Right ventricle myocardium superior (tissue), 1 donor: ENCODE measurements around the gene PRR7. TPM values are rescaled to one million over a fixed set of nuclear protein-coding genes. Genes with fewer than 3 reads are reported as not detected.

Experiments used
- ATAC-seq: fragments of 200-7000 bp; cut with Tn5 transposase; one replicate; pipeline ENCODE4 v1.9.1; 2020; ENCODE audit warnings: mild to moderate bottlenecking; ENCODE audit not compliant: poor library complexity
- DNase-seq: peaks from one replicate; pipeline ENCODE4 v3.0.0-alpha.2; 2020
- intact Hi-C: fragments of 100-400 bp; cut with DNase I; formaldehyde crosslinking; loops from one replicate; pipeline ENCODE4 v1.11.2; 2022
- total RNA-seq: library from RNA; stranded (reverse); fragmentation: NEBNext Ultra II Directional; extraction: Animal tissue kit (Norgen Biotek cat#: 25700); gene quantifications from one replicate; pipeline ENCODE4 v1.2.1, GENCODE V29; 2021
- donor health status: DM: no; HTN: yes; CAD: no; lungs with severe emphysema.

PRR7 gene
- total RNA-seq, 1 donor from 2014 or later, result 0.59 TPM

DNA sequence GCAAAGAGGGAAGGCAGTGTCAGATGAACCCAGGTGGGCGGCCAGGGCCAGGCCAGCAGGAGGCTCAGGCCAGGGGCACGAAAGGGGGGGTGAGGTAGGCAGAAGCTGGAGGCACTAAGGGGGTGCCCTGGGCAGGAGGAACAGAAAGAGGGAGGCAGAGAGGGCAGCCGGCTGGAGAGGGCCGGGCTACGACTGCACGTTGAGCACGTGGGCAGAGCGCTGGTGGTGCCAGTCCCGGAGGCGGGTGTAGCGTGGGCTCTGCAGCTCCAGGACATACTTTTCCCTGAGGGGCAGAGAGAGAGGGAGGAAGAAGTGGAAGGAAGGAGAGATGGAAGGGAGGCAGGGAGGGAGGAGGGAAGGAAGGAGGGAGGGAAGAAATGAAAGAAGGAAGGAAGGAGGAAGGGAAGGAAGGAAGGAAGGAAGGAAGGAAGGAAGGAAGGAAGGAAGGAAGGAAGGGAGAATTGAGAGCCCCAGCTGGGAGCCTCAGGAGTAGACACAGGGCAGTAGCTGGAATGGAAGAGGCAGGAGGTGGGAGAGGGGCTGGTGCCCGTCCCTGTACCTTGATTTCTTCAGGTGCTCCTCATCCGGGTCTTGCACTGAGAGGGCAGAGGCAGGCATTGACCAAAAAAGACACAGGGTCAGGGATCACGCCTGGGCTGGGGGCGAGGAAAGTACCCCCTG, 43.8 kb downstream of the PRR7 start:
- no peak for ATAC-seq
- no peak for DNase-seq
- intact Hi-C loops, result no loop called here

DNA sequence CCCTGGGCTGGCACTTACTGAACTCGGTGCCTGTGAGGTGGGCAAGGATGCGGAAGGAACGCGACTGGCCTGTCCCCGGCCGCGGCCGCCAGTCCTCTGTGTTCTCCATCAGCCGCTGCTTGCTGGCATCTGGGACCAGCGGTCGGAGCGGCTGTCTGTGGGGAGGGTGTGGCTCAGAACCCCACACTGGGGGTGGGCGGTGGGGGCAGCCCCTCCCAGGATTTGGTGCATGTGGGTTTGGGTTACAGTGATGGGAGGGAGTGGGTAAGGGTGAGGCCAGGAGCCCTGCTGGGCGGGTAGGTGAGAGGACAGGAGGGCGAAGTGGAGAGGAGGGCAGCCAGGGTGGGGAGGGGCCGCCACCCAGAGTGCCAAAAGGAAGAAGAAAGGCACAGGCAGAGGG, 44.4 kb downstream of the PRR7 start:
- DNase-seq (no peak), ATAC-seq (no peak)
- intact Hi-C loops, result no loop called here

GRCh38 chr5:177491429-177491945, 44.9 kb downstream of the PRR7 start:
- peak; percentile 60 for DNase-seq
- intact Hi-C loops, result no loop called here

DNA sequence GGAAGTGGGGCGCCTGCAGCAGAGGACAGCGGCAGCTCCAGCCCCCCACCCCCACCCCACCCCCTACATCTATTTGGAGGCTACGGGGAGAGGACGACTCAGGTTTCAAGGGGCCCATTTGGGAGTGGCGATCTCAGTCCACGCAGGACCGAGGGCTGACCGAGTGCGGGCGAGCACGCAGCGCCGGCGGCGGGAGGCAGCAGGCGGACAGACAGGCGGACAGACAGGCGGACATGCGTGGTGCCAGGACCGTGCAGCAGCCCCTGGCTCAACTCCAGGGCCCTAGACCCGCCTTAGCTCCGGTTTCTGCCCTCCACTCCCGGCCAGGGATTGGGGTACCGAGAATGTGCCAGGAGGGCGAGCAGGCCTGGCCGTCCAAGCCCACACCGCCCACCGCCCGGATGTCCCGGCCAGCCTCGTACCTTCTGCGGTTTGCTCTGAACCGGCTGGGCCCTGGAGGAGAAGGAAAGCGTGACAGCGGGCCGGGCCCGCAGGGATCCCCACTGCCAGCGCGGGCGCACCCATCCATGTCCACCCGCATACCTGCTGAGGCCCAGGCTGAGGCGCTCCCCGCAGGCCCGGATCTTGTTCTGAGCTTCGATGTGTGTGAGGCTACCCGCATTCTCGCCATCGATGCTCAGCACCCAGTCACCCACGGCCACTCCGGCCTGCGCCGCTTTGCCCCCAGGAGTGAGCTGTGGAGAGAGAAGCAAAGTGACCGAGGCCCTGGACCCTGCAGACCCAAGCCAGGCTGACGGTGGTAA, 45.6 kb downstream of the PRR7 start:
- no peak for DNase-seq
- no peak for ATAC-seq
- intact Hi-C loops, result no loop called here

More at GRCh38 chr5:177491429-177491945, 44.9 kb downstream of the PRR7 start:
- ATAC-seq, result no peak

GRCh38 chr5:177492841-177493240, 46.2 kb downstream of the PRR7 start:
- no peak for ATAC-seq
- no peak for DNase-seq
- intact Hi-C loops, result no loop called here

- intact Hi-C loops, result no loop called here
- ATAC-seq (no peak), DNase-seq (no peak)
Measured at GRCh38 chr5:177493795-177494345, 47.3 kb downstream of the PRR7 start.

DNA sequence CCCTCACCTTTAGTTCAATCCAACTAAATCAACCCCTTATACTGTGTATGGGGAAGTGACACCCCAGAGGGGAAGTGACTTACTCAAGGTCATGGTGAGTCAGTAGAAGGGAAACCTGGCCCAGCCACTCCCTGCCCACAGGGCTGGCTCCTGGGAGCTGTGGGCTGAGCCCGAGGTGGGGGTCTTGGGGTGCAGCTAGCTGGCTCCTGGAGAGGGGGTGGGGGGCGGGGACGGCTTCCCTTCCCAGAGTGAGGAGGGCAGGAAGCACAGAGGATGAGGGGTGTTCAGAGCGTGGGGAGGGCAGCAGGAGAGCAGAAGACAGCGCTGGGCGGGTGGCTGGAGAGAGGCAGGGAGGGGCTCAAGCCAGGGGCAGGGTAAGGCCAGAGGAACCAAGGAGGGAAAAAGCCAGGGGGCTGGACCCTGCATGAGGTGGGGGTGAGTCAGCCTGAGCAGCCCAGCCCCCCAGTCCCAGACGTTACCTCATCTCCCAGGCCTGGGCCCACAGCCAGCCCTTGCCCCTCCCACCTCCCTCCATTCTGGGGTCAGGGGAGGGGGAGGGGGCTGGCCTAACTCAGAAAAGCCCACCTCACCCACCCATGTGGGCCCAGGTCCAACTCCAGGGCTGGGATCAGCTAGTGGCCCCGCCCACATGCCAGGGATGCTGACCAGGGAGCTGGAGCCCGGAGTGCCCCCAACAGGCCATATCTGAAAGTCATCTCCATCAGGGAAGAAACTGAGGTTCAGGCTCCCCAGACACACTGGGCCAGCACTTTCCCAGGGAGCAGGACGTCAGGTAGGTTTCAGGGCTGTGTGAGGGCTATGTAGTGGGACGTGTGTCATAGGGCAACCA, 48.0 kb downstream of the PRR7 start:
- DNase-seq, result peak; percentile 74
- ATAC-seq, result no peak
- intact Hi-C loops, result no loop called here

DNA sequence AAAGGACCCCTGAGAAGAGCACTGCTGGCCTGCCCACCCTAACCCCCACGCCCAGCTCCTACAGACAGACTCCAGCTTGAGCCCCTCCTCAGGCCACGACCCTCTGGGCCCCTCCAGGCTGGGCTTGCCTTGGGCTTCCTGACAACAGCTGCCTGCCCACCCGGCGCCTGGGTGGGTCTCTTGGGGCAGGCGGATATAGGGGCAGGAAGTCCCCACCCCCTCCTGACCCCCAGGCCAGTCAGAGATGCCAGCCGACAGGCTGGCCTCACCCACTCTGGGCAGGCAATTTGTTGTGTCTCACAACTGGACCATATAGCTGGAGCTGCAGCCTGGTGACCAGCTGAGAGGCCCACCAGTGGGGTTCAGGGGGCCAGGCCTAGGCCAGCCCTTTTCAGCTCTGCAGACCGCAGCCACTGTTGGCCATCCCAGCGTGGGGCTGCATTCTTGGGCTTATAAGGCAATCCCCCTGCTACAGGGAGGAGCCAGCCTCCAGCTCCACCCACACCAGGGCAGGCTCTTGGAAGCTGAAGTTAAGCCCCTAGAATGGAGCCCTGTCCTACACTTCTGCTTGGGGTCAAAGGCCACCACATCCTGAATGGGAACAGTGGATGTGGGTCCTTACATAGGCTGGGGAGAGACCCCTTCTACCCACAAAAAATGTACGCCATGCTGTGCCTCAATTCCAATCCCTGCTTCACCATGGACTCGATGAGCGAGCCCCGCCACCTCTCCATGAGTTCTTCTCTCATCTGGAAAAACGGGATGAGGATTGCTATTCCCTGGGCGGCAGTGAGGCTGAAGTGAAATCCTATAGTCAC, 48.8 kb downstream of the PRR7 start:
- ATAC-seq, result no peak
- intact Hi-C loops, result no loop called here
- DNase-seq, result peak; percentile 75

GRCh38 chr5:177496070-177496726, 49.6 kb downstream of the PRR7 start:
- DNase-seq (peak; percentile 46), ATAC-seq (no peak)
- intact Hi-C loops, result no loop called here

GRCh38 chr5:177496727-177497291, 50.2 kb downstream of the PRR7 start:
- intact Hi-C loops, result no loop called here

GRCh38 chr5:177497292-177498012, 50.8 kb downstream of the PRR7 start, which contains the start of gene PDLIM7:
Gene PDLIM7, minus strand, starts transcription at chr5:177497604. Its CDS starts 1,092 bp downstream, at chr5:177496512.
- DNase-seq, result peak; percentile 98
- peak; percentile 92 for ATAC-seq
- intact Hi-C loops, result no loop called here

More at GRCh38 chr5:177496727-177497291, 50.2 kb downstream of the PRR7 start:
- ATAC-seq (peak; percentile 58), DNase-seq (peak; percentile 83)

- DNase-seq (peak; percentile 72), ATAC-seq (peak; percentile 9)
- intact Hi-C loops, result no loop called here
Measured at GRCh38 chr5:177498013-177498787, 51.6 kb downstream of the PRR7 start.

DNA sequence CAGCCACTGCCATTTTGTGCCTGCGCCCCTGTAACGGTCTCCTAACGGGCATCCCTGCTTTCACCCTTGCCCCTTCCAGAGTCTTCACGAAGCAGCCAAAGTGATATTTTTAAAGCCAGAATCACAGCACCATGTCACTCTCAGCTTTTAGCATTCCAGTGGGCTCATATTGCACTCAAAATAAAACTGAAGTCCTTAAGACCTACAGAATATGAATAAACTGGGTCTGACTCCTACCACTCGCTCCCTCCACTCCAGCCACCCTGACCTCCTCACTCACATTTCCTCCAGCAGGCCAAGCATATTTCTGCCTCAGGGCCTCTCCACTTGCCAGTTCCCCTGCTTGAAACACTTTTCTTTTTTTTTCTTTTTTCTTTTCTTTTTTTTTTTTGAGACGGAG, 53.2 kb downstream of the PRR7 start:
- ATAC-seq (no peak), DNase-seq (no peak)
- intact Hi-C loops, result loop anchor here (2.0 kb wide), 2 partner anchors 45 to 109 kb away; no protein-coding TSS in a partner anchor

DNA sequence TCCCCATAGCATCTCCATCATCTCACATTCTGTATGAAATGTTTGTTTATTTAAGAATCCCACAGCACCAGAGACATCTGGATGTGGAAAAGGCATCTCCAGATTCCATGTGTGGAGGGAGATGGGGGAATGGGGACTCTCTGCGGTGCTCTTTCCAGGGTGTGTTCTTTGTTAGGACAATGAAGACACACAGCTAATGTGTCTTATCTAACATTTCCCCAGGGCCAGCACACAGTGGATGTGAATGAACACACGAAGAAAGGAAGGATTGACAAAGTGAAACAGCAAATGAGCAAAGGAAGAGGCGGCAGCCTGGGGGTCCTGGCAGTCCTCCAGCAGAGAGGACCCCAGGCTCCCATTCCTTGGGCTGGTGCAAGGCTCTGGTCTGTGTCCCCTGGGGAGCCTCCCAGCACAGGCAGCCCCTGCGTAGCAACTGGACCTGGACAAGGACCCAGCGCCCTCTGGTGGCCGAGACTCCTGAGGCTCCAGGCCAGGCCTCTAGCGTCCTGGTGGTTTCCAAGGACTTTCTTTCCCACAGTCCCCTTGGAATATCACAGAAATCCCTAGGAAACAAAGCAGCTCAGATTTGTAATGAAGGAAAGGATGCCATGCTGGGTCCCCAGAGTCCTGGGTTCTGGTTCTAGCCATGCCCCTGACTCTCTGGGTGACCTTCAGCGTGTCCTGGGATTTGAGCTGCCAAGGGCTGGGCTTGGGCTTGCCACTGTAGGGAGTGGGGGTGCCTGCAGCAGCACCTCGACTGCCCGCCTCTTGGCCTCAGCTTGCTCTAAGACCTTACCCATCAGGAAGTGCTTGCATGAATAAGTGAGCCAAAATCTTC, 54.3 kb downstream of the PRR7 start:
- DNase-seq (peak; percentile 96), ATAC-seq (peak; percentile 52)
- intact Hi-C loops, result loop anchor here (2.0 kb wide), 2 partner anchors 46 to 110 kb away; no protein-coding TSS in a partner anchor
